ENCODE results near the gene LAMA4.

The LAMA4 gene

DNA sequence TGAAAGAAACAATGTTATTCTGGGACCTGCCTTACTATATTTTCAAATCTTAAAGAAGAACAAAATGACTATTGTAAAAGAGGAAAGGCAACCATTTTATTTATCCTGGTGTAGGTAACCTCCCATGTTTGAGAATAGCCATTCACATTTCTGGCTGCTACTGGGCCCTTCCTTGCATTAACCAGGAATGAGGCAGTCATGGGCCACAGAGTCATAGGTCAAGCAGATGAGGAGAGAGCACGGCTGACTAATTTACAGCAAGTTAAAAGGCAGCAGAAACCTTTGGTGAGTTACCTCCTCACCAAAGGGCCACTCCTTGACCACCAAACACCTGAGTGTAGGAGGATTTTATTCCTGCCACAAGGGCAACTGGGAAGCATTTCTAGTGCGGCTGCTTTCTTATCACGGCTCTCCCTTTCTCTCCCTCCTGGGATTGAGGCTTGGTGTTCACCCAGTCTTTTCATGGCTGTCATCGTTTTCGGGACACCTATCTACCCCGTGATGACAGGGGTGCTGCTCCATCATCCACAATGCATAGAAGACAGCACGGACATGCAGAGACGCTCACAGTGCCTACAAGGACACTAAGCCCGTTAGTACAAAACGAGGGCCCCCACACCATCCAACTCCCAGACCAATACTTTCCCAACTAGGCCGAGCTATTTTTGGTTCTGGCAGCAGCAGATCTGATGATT lies 4.4 kb upstream of the LAMA4 start:
- Histone ChIP-seq H3K18ac (ENCODE audit: low read length) (no peak overlapping the region), H2BK120ac (ENCODE audit: low read depth, low read length) (no peak overlapping the region), H2AFZ (ENCODE audit: low read length) (no peak overlapping the region), H4K8ac (ENCODE audit: low read depth, low read length) (no peak overlapping the region), H2BK12ac (ENCODE audit: low read length) (no peak overlapping the region), H3K4me3 (ENCODE audit: low read length in 2 of 2) (no peak overlapping the region), H2AK5ac (ENCODE audit: low read depth, low read length) (no peak overlapping the region), H3K14ac (ENCODE audit: low read length) (no peak overlapping the region), H3K27me3 (ENCODE audit: control insufficient read depth in 3 of 3, insufficient read depth in 3 of 3, low read depth in 1 of 3, low read length in 3 of 3) (peaks cover 0 to 4% (median 0%) of the 10 kb centered on the region in 3 experiments), H3K4me1 (ENCODE audit: control insufficient read depth in 2 of 2, insufficient read depth in 1 of 2, low read depth in 1 of 2, low read length in 2 of 2) (peaks cover 7 to 12% of the 10 kb centered on the region in 2 donors), H3K9ac (ENCODE audit: low read depth, low read length, poor library complexity) (no peak overlapping the region), H3K4ac (ENCODE audit: low read length) (no peak overlapping the region), H3K27ac (replicated peaks; ENCODE audit: low read length) (no peak overlapping the region), H3K36me3 (replicated peaks in 1 of 2; ENCODE audit: control insufficient read depth in 2 of 2, insufficient read depth in 2 of 2, low read length in 2 of 2) (no peaks in the 10 kb centered on the region), H3K4me2 (ENCODE audit: insufficient read depth, low read length, poor library complexity, severe bottlenecking) (no peak overlapping the region), H4K91ac (ENCODE audit: low read depth, low read length, poor library complexity) (no peak overlapping the region), H3K79me1 (ENCODE audit: low read depth, low read length) (no peaks in the 10 kb centered on the region), H3K9me3 (replicated peaks in 1 of 2; ENCODE audit: control insufficient read depth in 2 of 2, insufficient read depth in 1 of 2, low read depth in 1 of 2, low read length in 2 of 2) (no peaks in the 10 kb centered on the region), H2BK15ac (ENCODE audit: low read length) (no peak overlapping the region), H2BK5ac (ENCODE audit: low read length) (no peak overlapping the region), H3K23ac (ENCODE audit: low read depth, low read length, poor library complexity) (no peak overlapping the region)
- WGBS, 2 donors (ENCODE audit: extremely low coverage in 2 of 2, insufficient read length in 2 of 2, insufficient replicate concordance in 1 of 2) = no CpG with 5 or more reads among the region's 11 CpGs
- no peak for DNase-seq (ENCODE audit: low spot score)

DNA sequence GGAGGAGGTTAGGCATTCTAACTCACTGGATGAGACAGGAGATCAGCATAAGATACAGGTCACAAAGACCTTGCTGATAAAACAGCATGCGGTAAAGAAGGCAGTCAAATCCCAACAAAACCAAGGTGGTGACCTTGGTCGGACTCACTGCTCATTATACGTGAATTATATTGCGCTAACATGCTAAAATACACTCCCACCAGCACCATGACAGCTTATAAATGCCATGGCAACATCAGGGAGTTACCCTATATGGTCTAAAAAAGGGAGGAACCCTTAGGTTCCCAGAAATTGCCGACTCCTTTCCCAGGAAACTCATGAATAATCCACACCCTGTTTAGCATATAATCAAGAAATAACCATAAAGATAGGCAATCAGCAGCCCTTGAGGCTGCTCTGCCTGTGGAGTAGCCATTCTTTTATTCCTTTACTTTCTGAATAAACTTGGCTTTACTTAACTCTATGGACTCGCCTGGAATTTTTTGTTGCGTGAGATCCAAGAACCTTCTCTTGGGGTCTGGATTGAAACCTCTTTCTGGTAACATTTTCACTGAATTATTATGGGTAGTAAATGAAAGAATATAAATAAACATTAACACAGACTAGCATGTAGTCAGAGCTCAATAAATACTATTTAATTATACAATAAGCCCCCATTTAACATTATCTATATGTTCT lies 3.0 kb upstream of the LAMA4 start:
- Histone ChIP-seq H3K9ac (ENCODE audit: low read depth, low read length, poor library complexity) (no peak overlapping the region), H3K27me3 (ENCODE audit: control insufficient read depth in 3 of 3, insufficient read depth in 3 of 3, low read depth in 1 of 3, low read length in 3 of 3) (peaks cover 0 to 9% (median 0%) of the 10 kb centered on the region in 3 experiments), H3K79me1 (ENCODE audit: low read depth, low read length) (no peaks in the 10 kb centered on the region), H3K36me3 (replicated peaks in 1 of 2; ENCODE audit: control insufficient read depth in 2 of 2, insufficient read depth in 2 of 2, low read length in 2 of 2) (no peaks in the 10 kb centered on the region), H4K91ac (ENCODE audit: low read depth, low read length, poor library complexity) (no peak overlapping the region), H2AK5ac (ENCODE audit: low read depth, low read length) (no peak overlapping the region), H2BK12ac (ENCODE audit: low read length) (no peak overlapping the region), H3K4me3 (ENCODE audit: low read length in 2 of 2) (no peak overlapping the region), H2BK120ac (ENCODE audit: low read depth, low read length) (no peak overlapping the region), H3K4me2 (ENCODE audit: insufficient read depth, low read length, poor library complexity, severe bottlenecking) (no peak overlapping the region), H3K9me3 (replicated peaks in 1 of 2; ENCODE audit: control insufficient read depth in 2 of 2, insufficient read depth in 1 of 2, low read depth in 1 of 2, low read length in 2 of 2) (no peaks in the 10 kb centered on the region), H3K18ac (ENCODE audit: low read length) (no peak overlapping the region), H3K4ac (ENCODE audit: low read length) (no peak overlapping the region), H3K14ac (ENCODE audit: low read length) (no peak overlapping the region), H3K27ac (replicated peaks; ENCODE audit: low read length) (no peak overlapping the region), H2BK5ac (ENCODE audit: low read length) (no peak overlapping the region), H2AFZ (ENCODE audit: low read length) (peak overlapping the region; percentile 4), H4K8ac (ENCODE audit: low read depth, low read length) (no peak overlapping the region), H3K4me1 (ENCODE audit: control insufficient read depth in 2 of 2, insufficient read depth in 1 of 2, low read depth in 1 of 2, low read length in 2 of 2) (peaks cover 6 to 21% of the 10 kb centered on the region in 2 donors), H2BK15ac (ENCODE audit: low read length) (no peak overlapping the region), H3K23ac (ENCODE audit: low read depth, low read length, poor library complexity) (no peak overlapping the region)
- DNase-seq (ENCODE audit: low spot score) = no peak
- WGBS, 2 donors (ENCODE audit: extremely low coverage in 2 of 2, insufficient read length in 2 of 2, insufficient replicate concordance in 1 of 2) = no CpG with 5 or more reads among the region's 7 CpGs

DNA sequence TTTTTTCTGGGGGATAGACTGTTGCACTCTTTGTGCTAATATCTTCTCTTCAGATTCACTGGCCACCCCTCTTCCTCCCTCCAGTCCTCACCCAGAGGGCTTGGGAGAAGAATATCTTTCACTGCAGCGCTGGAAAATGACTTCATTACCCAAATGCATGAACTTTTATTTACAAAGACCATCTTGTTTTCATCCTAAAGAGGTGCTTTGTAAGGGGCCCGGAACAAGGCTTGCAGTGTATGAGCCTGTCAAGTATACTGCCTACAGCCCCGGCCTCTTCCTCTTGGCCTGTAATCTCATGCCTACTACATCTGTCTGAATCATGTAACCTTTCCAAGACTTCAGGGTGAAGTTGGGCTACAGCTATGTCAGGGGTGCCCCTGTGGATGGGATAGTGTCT lies 554 bp upstream of the LAMA4 start:
- H2AFZ ChIP-seq (ENCODE audit: low read length) = peak overlapping the region; percentile 99
- no peak overlapping the region for H3K9ac ChIP-seq (ENCODE audit: low read depth, low read length, poor library complexity)
- peaks cover 6 to 21% of the 10 kb centered on the region in 2 donors for H3K4me1 ChIP-seq (ENCODE audit: control insufficient read depth in 2 of 2, insufficient read depth in 1 of 2, low read depth in 1 of 2, low read length in 2 of 2)
- no peak overlapping the region for H4K8ac ChIP-seq (ENCODE audit: low read depth, low read length)
- H3K27me3 ChIP-seq (ENCODE audit: control insufficient read depth in 3 of 3, insufficient read depth in 3 of 3, low read depth in 1 of 3, low read length in 3 of 3) = peaks cover 0 to 9% (median 0%) of the 10 kb centered on the region in 3 experiments
- H2BK15ac ChIP-seq (ENCODE audit: low read length) = no peak overlapping the region
- H3K9me3 ChIP-seq (replicated peaks in 1 of 2; ENCODE audit: control insufficient read depth in 2 of 2, insufficient read depth in 1 of 2, low read depth in 1 of 2, low read length in 2 of 2) = peaks cover 0 to 3% of the 10 kb centered on the region in 2 donors
- H3K36me3 ChIP-seq (replicated peaks in 1 of 2; ENCODE audit: control insufficient read depth in 2 of 2, insufficient read depth in 2 of 2, low read length in 2 of 2) = no peaks in the 10 kb centered on the region
- no peak overlapping the region for H3K14ac ChIP-seq (ENCODE audit: low read length)
- H3K27ac ChIP-seq (replicated peaks; ENCODE audit: low read length) = no peak overlapping the region
- H3K18ac ChIP-seq (ENCODE audit: low read length) = no peak overlapping the region
- no peak overlapping the region for H2BK120ac ChIP-seq (ENCODE audit: low read depth, low read length)
- H3K4me2 ChIP-seq (ENCODE audit: insufficient read depth, low read length, poor library complexity, severe bottlenecking) = no peak overlapping the region
- WGBS, 2 donors (ENCODE audit: extremely low coverage in 2 of 2, insufficient read length in 2 of 2, insufficient replicate concordance in 1 of 2) = no CpG with 5 or more reads among the region's 3 CpGs
- DNase-seq (ENCODE audit: low spot score) = no peak
- no peaks in the 10 kb centered on the region for H3K79me1 ChIP-seq (ENCODE audit: low read depth, low read length)
- no peak overlapping the region for H2BK12ac ChIP-seq (ENCODE audit: low read length)
- no peak overlapping the region for H2AK5ac ChIP-seq (ENCODE audit: low read depth, low read length)
- no peak overlapping the region for H3K4ac ChIP-seq (ENCODE audit: low read length)
- H2BK5ac ChIP-seq (ENCODE audit: low read length) = no peak overlapping the region
- H3K4me3 ChIP-seq (ENCODE audit: low read length in 2 of 2) = no peak overlapping the region
- no peak overlapping the region for H4K91ac ChIP-seq (ENCODE audit: low read depth, low read length, poor library complexity)
- no peak overlapping the region for H3K23ac ChIP-seq (ENCODE audit: low read depth, low read length, poor library complexity)

DNA sequence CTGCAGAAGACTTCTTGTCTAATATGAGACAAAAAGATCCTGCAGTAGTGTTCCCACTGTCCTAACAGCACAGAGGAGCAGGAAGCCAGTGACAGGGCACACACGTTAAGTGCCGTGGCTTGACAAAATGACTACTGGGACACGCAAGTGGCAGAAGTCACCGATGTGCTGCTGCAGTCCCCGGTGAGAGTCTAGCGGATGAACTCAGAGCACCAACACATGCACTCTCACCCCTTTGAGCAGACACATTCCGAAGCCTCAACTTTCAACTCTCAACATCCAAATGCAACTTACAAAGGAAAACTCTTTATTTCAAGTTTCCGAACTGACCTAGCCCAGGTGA lies 898 bp downstream of the LAMA4 start:
- Histone ChIP-seq H3K27ac (replicated peaks; ENCODE audit: low read length) (no peak overlapping the region), H2AK5ac (ENCODE audit: low read depth, low read length) (no peak overlapping the region), H2BK15ac (ENCODE audit: low read length) (peak overlapping the region; percentile 69), H3K23ac (ENCODE audit: low read depth, low read length, poor library complexity) (peak overlapping the region; percentile 31), H3K36me3 (replicated peaks in 1 of 2; ENCODE audit: control insufficient read depth in 2 of 2, insufficient read depth in 2 of 2, low read length in 2 of 2) (no peaks in the 10 kb centered on the region), H3K4me2 (ENCODE audit: insufficient read depth, low read length, poor library complexity, severe bottlenecking) (peak overlapping the region; percentile 96), H3K9me3 (replicated peaks in 1 of 2; ENCODE audit: control insufficient read depth in 2 of 2, insufficient read depth in 1 of 2, low read depth in 1 of 2, low read length in 2 of 2) (peaks cover 0 to 3% of the 10 kb centered on the region in 2 donors), H2BK120ac (ENCODE audit: low read depth, low read length) (no peak overlapping the region), H3K4me1 (ENCODE audit: control insufficient read depth in 2 of 2, insufficient read depth in 1 of 2, low read depth in 1 of 2, low read length in 2 of 2) (peaks cover 6 to 21% of the 10 kb centered on the region in 2 donors), H2BK5ac (ENCODE audit: low read length) (no peak overlapping the region), H3K4ac (ENCODE audit: low read length) (no peak overlapping the region), H2AFZ (ENCODE audit: low read length) (peak overlapping the region; percentile 99), H3K14ac (ENCODE audit: low read length) (peak overlapping the region; percentile 4), H3K79me1 (ENCODE audit: low read depth, low read length) (no peaks in the 10 kb centered on the region), H3K27me3 (ENCODE audit: control insufficient read depth in 3 of 3, insufficient read depth in 3 of 3, low read depth in 1 of 3, low read length in 3 of 3) (peaks cover 0 to 9% (median 0%) of the 10 kb centered on the region in 3 experiments), H4K91ac (ENCODE audit: low read depth, low read length, poor library complexity) (no peak overlapping the region), H3K4me3 (ENCODE audit: low read length in 2 of 2) (peak overlapping the region; percentile 52 to 80), H3K9ac (ENCODE audit: low read depth, low read length, poor library complexity) (no peak overlapping the region), H2BK12ac (ENCODE audit: low read length) (no peak overlapping the region), H3K18ac (ENCODE audit: low read length) (no peak overlapping the region), H4K8ac (ENCODE audit: low read depth, low read length) (no peak overlapping the region)
- no peak for DNase-seq (ENCODE audit: low spot score)
- WGBS, 2 donors (ENCODE audit: extremely low coverage in 2 of 2, insufficient read length in 2 of 2, insufficient replicate concordance in 1 of 2) = no CpG with 5 or more reads among the region's 8 CpGs

All from neuronal stem cell (in vitro differentiated cells).